BJ (cell line): ENCODE results near the gene SLC6A6. TPM values are rescaled to one million over a fixed set of nuclear protein-coding genes. Genes with fewer than 3 reads are reported as not detected.

Source experiments
- CTCF ChIA-PET: fragments of 350-600 bp; formaldehyde crosslinking; extraction: SDS; loops from one replicate; lab custom pipeline; 2021; ENCODE audit warnings: antibody characterized with exemption, inconsistent platforms; lab: Yijun Ruan, JAX
- POLR2A ChIA-PET: fragments of 300-600 bp; sonication (Branson Sonifier 250); formaldehyde crosslinking; extraction: SDS; loops from one replicate; lab custom pipeline; 2021; ENCODE audit warnings: antibody characterized with exemption; lab: Charles Lee
- DNase-seq: peaks from one replicate; pipeline ENCODE4 v3.0.0-alpha.2; 2011; ENCODE audit warnings: low read depth
- H3K27me3 ChIP-seq: 2 replicates; pipeline ENCODE4 v1.6.0; 2011; ENCODE audit warnings: low read length; ENCODE audit not compliant: control insufficient read depth, insufficient read depth
- H3K36me3 ChIP-seq: 2 replicates; pipeline ENCODE4 v1.5.1; 2011; ENCODE audit warnings: low read length; ENCODE audit not compliant: control insufficient read depth, insufficient read depth
- H3K4me3 ChIP-seq: 2 replicates; pipeline ENCODE4 v1.5.1; 2011; ENCODE audit warnings: low read depth, mild to moderate bottlenecking, control low read depth, low read length
- CTCF ChIP-seq: IDR thresholded peaks from 2 replicates; pipeline ENCODE4 v1.5.1; 2011; ENCODE audit warnings: low read depth, mild to moderate bottlenecking, control low read depth, inconsistent platforms, low read length, moderate library complexity; ENCODE audit not compliant: insufficient read depth
- polyA plus RNA-seq: library from polyadenylated mRNA; depleted of rRNA; stranded (reverse); fragments of >200 nt; gene quantifications from 2 replicates; pipeline ENCODE4 v1.2.3, GENCODE V29; 2011

The SLC6A6 gene
- polyA plus RNA-seq, 1 experiment = 114 TPM

GRCh38 chr3:14423963-14424362, 21.6 kb downstream of the SLC6A6 start:
- no peak for DNase-seq
- Histone ChIP-seq H3K27me3 (no peaks in the 10 kb centered on the region), H3K4me3 (no peak overlapping the region), H3K36me3 (peaks cover 21% of the 10 kb centered on the region)
- CTCF ChIA-PET = interaction anchor here (1.8 kb wide), 1 partner anchor 12 kb away, joined by 3 read pairs; no protein-coding TSS in a partner anchor
- TF ChIP-seq CTCF = no peak
- POLR2A ChIA-PET = interaction anchor here (0.5 kb wide), 1 partner anchor 256 kb away, joined by 4 read pairs; no protein-coding TSS in a partner anchor

- H3K36me3 ChIP-seq = peaks cover 17% of the 10 kb centered on the region
- ChIA-PET CTCF (interaction anchor here (1.2 to 1.8 kb wide), 3 partner anchors 13 to 220 kb away, joined by 3 to 5 read pairs (median 3); no protein-coding TSS in a partner anchor), POLR2A (interaction anchor here (0.5 kb wide), 1 partner anchor 257 kb away, joined by 4 read pairs; no protein-coding TSS in a partner anchor)
- TF ChIP-seq CTCF = no peak
- no peak for DNase-seq
- no peak overlapping the region for H3K4me3 ChIP-seq
- H3K27me3 ChIP-seq = no peaks in the 10 kb centered on the region
Measured at GRCh38 chr3:14424711-14425580, 22.5 kb downstream of the SLC6A6 start.

- POLR2A ChIA-PET = no interaction called here
- Histone ChIP-seq H3K36me3 (peaks cover 17% of the 10 kb centered on the region), H3K4me3 (no peak overlapping the region), H3K27me3 (no peaks in the 10 kb centered on the region)
- CTCF ChIA-PET = interaction anchor here (0.8 to 1.2 kb wide), 3 partner anchors 40 to 221 kb away, joined by 3 to 5 read pairs (median 3); no protein-coding TSS in a partner anchor
- no peak for TF ChIP-seq CTCF
- no peak for DNase-seq
Measured at GRCh38 chr3:14425581-14426304, 23.3 kb downstream of the SLC6A6 start.

GRCh38 chr3:14426305-14426620, 23.9 kb downstream of the SLC6A6 start:
- ChIA-PET CTCF (interaction anchor here (0.8 to 1.2 kb wide), 2 partner anchors 40 to 55 kb away, joined by 3 read pairs; no protein-coding TSS in a partner anchor), POLR2A (no interaction called here)
- H3K36me3 ChIP-seq = peaks cover 15% of the 10 kb centered on the region
- H3K27me3 ChIP-seq = no peaks in the 10 kb centered on the region
- H3K4me3 ChIP-seq = no peak overlapping the region
- no peak for DNase-seq
- TF ChIP-seq CTCF = no peak
